ENCODE data around the gene ASAH2B. TPM values are rescaled to one million over a fixed set of nuclear protein-coding genes. Genes with fewer than 3 reads are reported as not detected.
"Not testable (repeated sequence)": the region's sequence is repeated elsewhere in the genome, so short reads cannot be mapped to it uniquely, and the experiment has no call there.

Gene ASAH2B
- polyA plus RNA-seq (ENCODE audit: insufficient read length in 10 of 10): 1 to 10 TPM; 3.9 to 5.2 (median 4.4) TPM
- long read RNA-seq, donor 1, full-length matches to known transcripts: 3 of 3 reads
- long read RNA-seq, donor 1, partial matches to known transcripts: 0 of 3 reads
- long read RNA-seq, donor 1, other reads (novel, unspliced or antisense): 0 of 3 reads
- long read RNA-seq, donor 2, full-length matches to known transcripts: 1 of 6 reads
- long read RNA-seq, donor 2, partial matches to known transcripts: 5 of 6 reads
- long read RNA-seq, donor 2, other reads (novel, unspliced or antisense): 0 of 6 reads
- long read RNA-seq, donor 3: 0 reads
- long read RNA-seq, donor 4, partial matches to known transcripts: 5 of 6 reads
- long read RNA-seq, donor 4, other reads (novel, unspliced or antisense): 0 of 6 reads
- long read RNA-seq, donor 5, full-length matches to known transcripts: 1 of 1 reads
- long read RNA-seq, donor 5, partial matches to known transcripts: 0 of 1 reads
- long read RNA-seq, donor 5, other reads (novel, unspliced or antisense): 0 of 1 reads
- long read RNA-seq, donor 6, full-length matches to known transcripts: 1 of 1 reads
- long read RNA-seq, donor 6, partial matches to known transcripts: 0 of 1 reads
- long read RNA-seq, donor 6, other reads (novel, unspliced or antisense): 0 of 1 reads
- long read RNA-seq, donor 7, full-length matches to known transcripts: 1 of 1 reads
- long read RNA-seq, donor 7, partial matches to known transcripts: 0 of 1 reads
- long read RNA-seq, donor 7, other reads (novel, unspliced or antisense): 0 of 1 reads
- long read RNA-seq, donor 8: 0 reads
- long read RNA-seq, donor 9, full-length matches to known transcripts: 1 of 1 reads
- long read RNA-seq, donor 9, partial matches to known transcripts: 0 of 1 reads
- long read RNA-seq, donor 9, other reads (novel, unspliced or antisense): 0 of 1 reads

DNA sequence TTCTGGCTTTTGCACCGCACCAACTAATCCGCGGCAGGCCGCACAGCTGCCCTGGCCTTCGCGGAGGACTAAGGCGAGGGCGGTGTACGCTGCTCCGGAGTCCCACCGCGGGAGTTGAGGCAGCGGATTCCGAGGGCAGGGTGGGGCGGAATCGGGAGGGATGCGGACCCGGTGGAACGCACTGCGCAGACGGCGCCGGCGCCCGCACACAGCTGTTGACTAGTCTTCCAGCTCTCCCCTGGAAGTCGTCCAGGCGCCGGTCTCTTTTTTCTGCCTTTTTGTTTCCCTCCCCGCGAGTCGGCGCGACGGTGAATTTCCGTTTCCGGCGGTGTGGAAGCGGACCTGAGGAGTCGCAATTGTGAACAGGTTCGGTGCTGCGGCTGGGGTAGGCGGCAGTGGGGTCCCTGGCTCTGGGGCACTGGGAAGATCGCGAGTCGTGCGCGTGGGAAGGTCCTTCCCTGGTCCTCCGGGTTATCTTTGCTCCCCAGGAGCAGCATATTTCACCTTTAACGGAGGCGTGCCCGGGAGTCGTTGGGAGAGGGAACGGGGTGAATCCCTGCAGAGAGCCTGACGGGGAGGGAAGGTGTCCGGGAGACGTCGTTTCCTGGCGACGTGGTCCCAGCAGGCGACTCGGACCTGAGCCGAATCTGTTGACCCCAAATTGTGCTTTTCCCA is at the start of gene ASAH2B:
ASAH2B (plus strand) TSS at position 319 of the 675 bp plus-strand sequence. CDS start 5,195 bp downstream, outside the sequence.
- peak; percentile 73 to 92 (median 85) for DNase-seq

DNA sequence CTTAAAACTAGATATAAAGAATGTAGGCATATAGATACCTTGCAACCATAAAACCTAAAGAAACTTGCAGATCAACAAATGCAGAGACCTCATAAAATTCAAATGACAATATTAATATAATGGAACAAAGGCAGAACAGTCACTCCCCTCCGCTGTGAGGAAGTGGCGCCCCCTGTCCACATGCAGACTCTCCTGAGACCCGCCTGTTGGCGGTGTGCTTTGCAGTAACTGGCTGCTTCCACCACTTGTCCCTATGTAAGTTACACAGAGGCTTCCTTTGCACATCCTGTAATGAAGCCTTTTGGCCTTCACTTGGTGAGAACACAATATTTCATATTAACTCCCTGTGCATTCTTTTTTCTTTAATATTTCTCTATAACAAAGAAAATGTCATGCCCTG is 41.9 kb upstream of the ASAH2B start:
- not testable (repeated sequence) for DNase-seq

DNA sequence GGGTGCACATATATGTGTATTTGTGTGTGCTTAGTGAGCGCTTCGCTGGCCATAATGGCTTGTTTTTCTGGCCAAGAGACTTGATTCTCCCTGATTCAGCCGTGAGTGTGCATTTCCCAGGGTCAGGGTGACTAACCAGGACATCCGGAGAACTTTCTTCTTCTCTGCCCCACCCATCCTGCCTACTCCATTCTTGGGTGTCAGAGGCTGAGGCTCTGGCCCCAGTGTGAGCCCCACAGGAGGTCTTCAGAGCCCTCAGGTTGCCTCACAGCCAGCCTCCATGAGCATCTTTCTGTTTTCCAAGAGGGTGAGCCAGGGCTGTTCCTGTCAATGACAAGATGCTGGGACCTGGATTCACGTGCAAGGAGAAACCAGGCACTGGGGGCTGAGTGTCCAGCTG is 37.8 kb upstream of the ASAH2B start:
- DNase-seq: not testable (repeated sequence)

DNA sequence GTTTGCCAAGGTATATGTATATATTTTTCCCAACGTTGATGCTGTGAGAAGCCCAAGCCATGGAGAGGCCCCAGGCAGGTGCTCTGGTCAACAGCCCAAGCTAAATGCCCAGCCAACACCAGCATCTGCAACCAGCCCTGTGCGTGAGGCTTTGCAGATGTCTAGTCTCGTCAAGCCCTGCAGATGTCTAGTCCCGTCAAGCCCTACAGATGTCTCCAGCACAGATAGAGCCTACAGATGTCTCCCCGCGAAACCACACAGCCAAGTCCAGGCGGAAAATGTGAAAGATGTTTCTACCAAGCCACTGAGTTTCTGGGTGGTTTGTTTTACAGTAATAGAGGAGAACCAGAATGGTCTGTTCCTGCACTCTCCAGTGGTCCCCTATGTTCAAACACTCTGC is 36.7 kb upstream of the ASAH2B start:
- DNase-seq: peak; percentile 1 to 19 (median 8)

DNA sequence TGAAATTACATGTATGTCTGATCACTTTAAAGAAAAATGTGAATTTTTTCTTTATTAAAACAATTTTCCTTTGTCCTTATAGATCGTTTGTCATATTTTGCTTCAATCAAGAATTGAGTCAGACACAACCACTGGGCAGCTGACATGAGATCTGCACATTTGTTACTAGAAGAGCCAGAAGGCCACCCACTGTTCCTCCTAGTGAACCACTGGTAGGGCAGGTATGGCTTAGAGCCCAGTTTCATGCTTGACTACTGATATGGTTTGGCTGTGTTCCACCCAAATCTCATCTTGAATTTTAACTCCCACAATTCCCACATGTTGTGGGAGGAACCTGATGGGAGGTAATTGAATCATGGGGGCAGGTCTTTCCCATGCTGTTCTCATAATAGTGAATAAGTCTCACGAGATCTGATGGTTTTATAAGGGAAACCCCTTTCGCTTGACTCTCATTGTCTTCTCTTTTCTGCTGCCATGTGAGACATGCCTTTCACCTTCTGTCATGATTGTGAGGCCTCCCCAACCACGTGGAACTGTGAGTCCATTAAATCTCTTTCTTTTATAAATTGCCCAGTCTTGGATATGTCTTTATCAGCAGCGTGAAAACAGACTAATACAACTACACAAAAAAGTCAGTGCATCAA is 35.2 kb upstream of the ASAH2B start:
- DNase-seq: not testable (repeated sequence)

DNA sequence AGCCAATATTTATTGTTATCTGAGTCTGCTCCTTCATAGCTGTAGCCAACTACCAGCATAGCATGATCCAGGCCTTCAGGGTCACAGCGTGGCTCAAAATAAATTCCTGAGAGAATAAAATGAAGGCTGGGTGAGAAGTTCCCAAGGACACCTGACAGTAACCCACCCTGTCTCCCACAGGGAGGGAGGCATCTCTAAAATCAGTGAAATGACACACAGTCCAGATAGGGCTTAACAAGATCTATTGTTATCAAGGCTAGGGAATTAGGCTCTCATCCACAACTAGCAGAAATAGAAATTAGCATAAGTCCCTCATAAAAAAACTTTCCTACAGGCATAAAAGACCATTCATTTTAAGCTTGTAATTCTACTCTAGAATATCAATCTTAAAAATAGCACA is 33.7 kb upstream of the ASAH2B start:
- DNase-seq: not testable (repeated sequence)

DNA sequence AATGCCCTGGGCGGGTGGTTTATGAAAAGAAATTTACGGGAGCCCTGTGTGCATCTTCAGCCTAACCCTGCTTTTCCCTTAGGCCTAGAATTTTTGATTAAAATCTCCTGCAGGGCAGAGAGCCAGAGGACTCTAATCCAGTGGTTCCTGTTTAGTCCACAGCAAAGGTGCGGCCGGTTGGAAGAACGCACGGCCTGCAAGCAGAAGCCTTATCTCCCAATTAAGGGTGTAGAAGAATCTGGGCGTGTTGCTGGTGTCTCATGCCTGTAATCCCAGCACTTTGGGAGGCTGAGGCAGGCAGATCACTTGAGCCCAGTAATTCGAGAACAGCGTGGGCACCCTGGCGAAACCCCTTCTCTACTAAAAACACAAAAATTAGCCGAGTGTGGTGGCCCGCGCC is 29.5 kb upstream of the ASAH2B start:
- not testable (repeated sequence) for DNase-seq

DNA sequence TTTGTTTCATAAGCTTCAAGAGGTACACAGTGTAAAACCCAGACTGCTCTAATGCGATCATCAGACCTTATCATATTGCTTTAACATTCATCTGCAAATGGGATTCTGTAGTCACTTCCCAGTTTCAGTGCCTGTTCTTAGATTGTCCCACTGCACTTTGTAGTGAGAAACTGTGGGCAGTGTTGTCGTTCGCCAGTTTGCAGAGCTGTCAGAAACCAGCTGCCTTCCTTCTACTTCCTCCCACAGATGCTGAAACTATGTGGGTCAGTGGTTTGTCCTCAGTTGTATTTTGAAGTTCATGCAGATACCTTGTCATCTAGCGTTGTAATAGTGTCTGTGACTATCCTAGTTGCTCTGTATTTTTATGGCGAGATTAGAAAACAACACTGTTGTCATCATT is 15.9 kb upstream of the ASAH2B start:
- DNase-seq: not testable (repeated sequence)

DNA sequence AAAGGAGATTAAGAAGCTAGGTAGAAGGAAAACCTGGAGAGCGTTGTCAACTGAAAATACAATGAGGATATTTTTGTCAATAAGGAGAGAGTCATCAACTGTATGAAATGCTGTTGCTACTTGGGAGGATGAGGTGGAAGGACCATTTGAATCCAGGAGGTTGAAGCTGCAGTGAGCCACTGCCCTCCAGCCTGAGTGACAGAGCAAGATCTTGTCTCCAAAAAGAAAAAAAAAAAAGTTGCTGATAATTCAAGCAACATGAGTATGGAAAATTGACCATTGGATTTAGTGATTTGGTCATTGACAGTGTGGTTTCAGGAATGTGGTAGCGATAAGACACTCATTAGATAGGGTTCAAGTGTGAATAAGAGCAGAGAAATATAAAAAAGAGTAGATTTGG is 11.6 kb upstream of the ASAH2B start:
- DNase-seq: not testable (repeated sequence)

DNA sequence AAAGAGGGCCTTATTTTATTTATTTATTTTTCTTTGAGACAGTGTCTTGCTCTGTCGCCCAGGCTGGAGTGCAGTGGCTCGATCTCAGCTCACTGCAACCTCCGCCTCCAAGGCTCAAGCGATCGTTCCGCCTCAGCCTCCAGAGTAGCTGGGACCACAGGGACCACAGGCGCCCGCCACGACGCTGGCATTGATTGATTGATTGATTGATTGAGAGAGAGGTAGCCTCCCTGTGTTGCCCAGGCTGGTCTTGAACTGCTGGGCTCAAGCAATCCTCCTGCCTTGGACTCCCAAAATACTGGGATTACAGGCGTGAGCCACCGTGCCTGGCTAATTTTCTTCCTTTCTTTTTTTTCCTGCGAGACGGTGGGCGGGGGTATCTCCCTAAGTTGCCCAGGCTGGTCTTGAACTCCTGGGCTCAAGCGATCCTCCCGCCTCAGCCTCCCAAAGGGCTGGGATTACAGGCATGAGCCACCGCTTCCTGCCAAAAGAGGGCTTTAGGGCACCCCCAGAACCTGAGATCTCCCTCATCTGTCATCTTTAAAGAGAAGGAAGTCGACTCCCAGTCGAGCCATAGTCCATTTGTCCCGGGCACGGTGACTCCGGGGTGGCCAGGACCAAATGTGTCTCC is 634 bp upstream of the ASAH2B start:
- not testable (repeated sequence) for DNase-seq

DNA sequence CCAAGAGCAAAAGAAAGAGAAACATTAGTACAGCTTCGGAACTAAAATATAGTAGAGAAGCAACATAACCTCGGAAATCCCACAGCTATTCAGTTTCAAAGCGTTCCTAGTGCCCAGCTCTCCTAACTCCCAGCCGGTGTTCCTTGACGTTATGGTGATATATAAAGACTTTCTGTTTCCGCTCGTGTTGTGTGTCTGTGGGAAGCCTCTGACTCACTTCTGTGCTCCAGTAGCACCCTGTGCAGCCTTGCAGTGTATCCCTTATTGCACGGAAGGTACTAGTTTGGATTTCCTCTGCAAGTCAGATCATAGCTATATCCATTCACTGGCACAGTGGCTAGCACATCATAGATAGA is 535 bp downstream of the ASAH2B start:
- DNase-seq: peak in 1 of 3 donors; percentile 33

DNA sequence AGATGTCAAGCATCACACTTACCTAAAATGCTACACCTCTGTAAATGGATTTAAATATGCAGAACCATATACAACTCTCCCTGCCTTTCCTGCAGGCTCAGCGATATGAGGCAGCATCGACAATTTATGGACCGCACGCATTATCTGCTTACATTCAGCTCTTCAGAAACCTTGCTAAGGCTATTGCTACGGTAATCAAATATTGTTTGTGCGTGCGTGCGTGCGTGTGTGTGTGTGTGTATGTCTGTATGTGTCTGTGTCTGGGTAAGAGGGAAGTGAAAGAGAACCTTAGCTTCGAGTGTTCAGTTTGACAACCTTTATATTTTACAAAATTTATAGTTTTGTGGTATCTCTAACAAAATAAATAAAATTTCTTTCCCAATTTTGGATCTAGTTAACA is 3.1 kb downstream of the ASAH2B start:
- DNase-seq: not testable (repeated sequence)

DNA sequence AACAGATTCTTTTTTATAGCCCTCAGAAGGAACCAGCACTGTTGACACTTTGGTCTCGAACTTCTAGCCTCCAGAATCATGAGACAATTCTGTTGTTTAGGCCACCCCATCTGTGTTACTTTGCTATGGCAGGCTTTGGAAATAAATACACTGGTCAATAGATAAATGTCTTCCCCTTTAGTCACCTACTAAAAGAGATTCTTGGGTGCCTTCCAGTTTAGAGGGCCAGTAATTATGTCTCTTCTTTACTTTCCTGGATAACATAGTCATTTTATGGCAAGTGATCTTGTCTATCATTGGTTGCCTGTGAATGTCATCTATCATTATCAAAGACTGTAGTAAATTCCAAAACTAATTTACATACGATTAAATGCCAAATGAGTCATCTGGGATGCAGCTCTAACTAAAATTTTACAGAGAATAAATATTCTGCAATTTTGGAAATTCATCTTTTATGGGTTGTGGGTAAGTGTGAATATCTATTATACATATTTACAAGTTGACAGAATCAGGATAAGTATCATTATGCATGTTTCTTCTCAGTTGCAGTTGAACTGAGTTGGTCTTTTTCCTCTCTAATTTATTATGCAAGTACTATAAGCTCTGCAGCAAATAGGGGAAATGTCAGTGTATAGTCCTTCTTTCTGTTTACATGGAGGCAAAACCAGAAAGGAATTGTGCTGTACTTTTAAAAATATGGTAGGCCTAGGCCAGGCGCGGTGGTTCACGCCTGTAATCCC is 27.2 kb downstream of the ASAH2B start:
- peak in 1 of 3 donors; percentile 44 for DNase-seq

DNA sequence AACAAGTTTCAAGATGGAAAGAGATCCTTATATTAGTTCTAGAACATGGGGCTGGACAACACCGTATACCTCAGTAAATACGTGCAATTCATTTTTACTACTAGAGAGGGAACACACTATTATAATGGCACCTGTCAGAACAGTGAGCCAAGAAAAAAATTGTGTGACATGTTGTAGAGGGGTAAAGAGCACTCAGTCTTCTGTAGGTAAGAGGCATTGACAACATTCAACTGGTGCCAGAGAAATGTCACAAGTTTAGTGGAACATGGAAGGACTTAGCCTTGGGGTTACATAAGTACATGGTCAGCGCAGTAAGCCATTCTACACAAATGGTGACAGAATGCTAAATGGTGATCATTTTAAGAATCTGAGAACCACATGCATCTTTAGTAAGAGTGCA is 32.3 kb downstream of the ASAH2B start:
- not testable (repeated sequence) for DNase-seq

DNA sequence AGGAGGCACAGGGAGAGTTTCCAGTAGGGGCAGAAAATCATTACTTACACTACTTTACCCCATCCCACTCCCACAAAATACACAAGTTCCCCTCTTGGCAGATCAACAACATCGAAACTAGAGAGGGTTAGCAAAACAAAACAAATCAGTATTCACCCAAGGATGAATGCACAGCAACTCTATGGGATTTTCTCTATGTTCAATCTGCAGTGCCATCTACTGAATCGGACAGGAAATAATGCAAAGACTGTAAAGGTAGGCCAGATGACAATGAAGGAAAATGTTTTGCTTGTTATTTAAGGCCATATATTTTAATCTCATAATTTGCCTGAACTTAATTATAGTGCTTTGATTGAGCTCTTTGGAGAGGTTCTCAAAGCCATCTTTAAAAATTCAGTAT is 35.1 kb downstream of the ASAH2B start:
- DNase-seq: not testable (repeated sequence)

DNA sequence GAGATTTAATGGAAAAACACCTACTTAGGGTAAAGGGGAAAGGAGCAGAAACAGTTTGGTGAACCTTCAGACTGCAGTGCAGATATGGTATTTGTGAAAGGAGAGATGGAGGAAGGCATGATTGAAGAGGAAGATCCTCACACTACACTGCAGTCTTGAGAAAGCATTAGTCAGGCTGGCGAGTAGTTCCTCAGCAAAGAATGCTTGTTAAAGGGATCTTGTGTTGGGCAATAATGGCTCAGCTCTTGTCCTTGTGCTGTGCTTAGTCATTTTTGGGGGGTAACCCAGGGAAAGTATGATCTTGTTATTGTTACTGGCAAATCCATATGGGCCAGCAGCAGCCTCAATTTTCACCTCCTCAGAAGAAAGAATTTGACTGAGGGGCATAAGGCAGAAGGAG is 40.3 kb downstream of the ASAH2B start:
- DNase-seq: not testable (repeated sequence)

DNA sequence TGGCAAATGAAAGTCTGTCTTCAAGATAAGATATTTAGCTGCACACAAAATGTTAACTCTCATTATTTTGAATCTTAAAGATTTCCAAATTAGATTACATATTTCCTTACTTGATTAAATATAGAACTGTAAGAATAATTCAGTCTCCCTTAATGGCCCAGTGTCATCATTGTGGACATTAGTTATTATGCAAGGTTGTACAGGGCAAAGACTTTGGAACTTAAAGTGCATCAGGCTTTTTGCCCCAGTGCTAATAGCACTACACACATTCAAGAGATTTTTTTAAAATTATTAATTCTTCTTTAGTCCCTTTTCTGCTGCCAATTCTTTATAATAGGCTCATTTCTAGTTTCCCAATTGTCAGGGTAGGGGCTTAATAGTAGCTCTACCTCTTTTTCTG is 42.3 kb downstream of the ASAH2B start:
- DNase-seq: not testable (repeated sequence)

DNA sequence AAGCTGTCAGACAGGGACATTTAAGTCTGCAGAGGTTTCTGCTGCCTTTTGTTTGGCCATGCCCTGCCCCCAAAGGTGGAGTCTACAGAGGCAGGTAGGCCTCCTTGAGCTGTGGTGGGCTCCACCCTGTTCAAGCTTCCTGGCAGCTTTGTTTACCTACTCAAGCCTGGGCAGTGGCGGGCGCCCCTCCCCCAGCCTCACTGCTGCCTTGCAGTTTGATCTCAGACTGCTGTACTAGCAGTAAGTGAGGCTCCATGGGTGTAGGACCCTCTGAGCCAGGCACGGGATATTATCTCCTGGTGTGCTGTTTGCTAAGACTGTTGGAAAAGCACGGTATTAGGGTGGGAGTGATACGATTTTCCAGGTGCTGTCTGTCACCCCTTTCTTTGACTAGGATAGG is 48.2 kb downstream of the ASAH2B start:
- not testable (repeated sequence) for DNase-seq

DNA sequence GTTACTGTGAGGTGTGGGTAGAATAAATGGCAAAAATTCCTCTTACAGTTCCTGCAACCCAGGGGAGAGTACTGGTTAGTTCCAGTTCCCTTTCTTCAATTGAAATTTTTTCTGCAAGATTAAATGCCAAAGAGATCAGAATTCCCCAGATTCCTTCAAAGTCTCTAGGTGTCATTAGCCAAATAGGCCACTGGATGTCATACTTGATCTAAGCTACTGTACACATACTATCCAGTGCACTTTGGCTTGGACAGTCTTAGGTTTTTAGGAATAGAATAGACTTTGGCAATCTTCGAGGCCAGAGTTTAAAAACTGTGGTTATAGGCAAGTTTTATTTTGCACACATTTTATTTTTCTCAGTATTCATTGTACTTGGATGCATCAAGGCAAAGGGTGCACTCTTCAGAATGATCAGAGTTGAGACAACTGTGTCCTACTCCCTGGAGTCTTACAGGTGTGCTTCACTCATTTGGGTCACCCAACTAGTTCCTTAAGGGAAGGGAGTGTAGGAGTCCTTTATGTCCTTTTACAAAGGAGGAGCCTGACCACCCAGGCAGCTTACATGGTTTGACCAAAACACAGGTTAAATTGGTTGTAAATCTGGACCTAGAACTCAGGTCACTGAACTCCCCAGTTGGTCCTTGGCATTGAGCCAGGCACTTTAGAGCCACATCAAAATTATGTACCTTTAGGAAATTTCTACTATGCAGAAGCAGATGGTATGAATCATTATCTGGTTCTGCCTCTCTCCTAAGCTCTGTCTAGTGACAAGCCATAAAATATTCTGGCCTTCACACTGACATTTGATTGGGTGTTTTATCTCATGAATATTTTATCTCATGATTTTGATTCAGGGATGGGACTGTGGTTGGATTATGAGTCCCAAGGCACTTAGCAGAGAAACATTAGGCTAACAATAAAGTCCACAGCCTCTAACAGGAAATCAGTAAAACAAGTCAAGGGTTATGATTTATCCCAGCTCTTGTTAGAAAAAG is 49.5 kb downstream of the ASAH2B start:
- DNase-seq: peak in 1 of 3 donors; percentile 5
